Measurements from ENCODE around the gene ZNF117.
"Not testable (repeated sequence)": the region's sequence is repeated elsewhere in the genome, so short reads cannot be mapped to it uniquely, and the experiment has no call there.

GRCh38 chr7:64948774-64949173 lies 42.1 kb downstream of the ZNF117 start:
- TF ChIP-seq ATF3 (IDR thresholded peaks at IDR 0.05); ATF3 (CRISPR knock-in tag; conservative IDR thresholded peaks at IDR 0.05); EP300 (IDR thresholded peaks at IDR 0.05; ENCODE audit: low read length); MEF2D (tag; conservative IDR thresholded peaks at IDR 0.05; ENCODE audit: low read depth): not testable (repeated sequence)

All from K562 (cell line).